Inflammatory macrophage (primary cell): ENCODE measurements around the gene VASN.

Experiments
- DNase-seq, 2 donors: peaks; one replicate each; pipeline ENCODE4 v3.0.0-alpha.2; 2020 to 2022

VASN gene

GRCh38 chr16:4354512-4355409 is 16.9 kb upstream of the VASN start:
- DNase-seq, result no peak

- DNase-seq, result no peak
These were observed 14.8 kb upstream of the VASN start for GRCh38 chr16:4356820-4357219.

GRCh38 chr16:4358236-4358635 is 13.4 kb upstream of the VASN start:
- DNase-seq, result no peak

- peak; percentile 17 to 31 for DNase-seq
These were observed 12.7 kb upstream of the VASN start for GRCh38 chr16:4358831-4359561.

- DNase-seq, result no peak
These were observed 11.7 kb upstream of the VASN start for GRCh38 chr16:4359914-4360313.

GRCh38 chr16:4360538-4361021 is 11.1 kb upstream of the VASN start:
- DNase-seq, result no peak

GRCh38 chr16:4361033-4361943 is 10.4 kb upstream of the VASN start:
- no peak for DNase-seq

- no peak for DNase-seq
These were observed 9.7 kb upstream of the VASN start for GRCh38 chr16:4361944-4362311.

- DNase-seq, result peak in 1 of 2 donors; percentile 7
These were observed 9.0 kb upstream of the VASN start for GRCh38 chr16:4362476-4363135.

GRCh38 chr16:4364196-4365013 is 7.2 kb upstream of the VASN start:
- DNase-seq, result no peak

GRCh38 chr16:4365014-4365406 is 6.6 kb upstream of the VASN start:
- DNase-seq, result no peak

GRCh38 chr16:4365615-4366014 is 6.0 kb upstream of the VASN start:
- DNase-seq, result no peak

GRCh38 chr16:4366016-4366415 is 5.6 kb upstream of the VASN start:
- no peak for DNase-seq

GRCh38 chr16:4367393-4367856 is 4.2 kb upstream of the VASN start:
- DNase-seq, result no peak

GRCh38 chr16:4369007-4369733 is 2.5 kb upstream of the VASN start:
- DNase-seq, result no peak

- DNase-seq, result no peak
These were observed 1.5 kb upstream of the VASN start for GRCh38 chr16:4370151-4370550.

- no peak for DNase-seq
These were observed 885 bp upstream of the VASN start for GRCh38 chr16:4370570-4371356.

- peak; percentile 22 to 43 for DNase-seq
These were observed 441 bp downstream of the VASN start for GRCh38 chr16:4372001-4372577.
